Measurements from ENCODE around the gene CPSF4L.

- TF ChIP-seq CTCF (IDR thresholded peaks at IDR 0.05) (no peak), EZH2 (IDR thresholded peaks at IDR 0.05) (no peak), EZH2phosphoT487 (IDR thresholded peaks at IDR 0.05) (no peak)
These were observed 12.8 kb upstream of the CPSF4L start for GRCh38 chr17:73274490-73274889.

All from neural progenitor cell (in vitro differentiated cells).